HG03060 (cell line): Measurements from ENCODE around the gene BCL11A.

ENCODE experiments used
- ATAC-seq: cut with Tn5 transposase; IDR thresholded peaks from one replicate; pipeline ENCODE4 v1.9.1; 2021; ENCODE audit warnings: low read depth, moderate number of reproducible peaks; ENCODE audit not compliant: unreplicated experiment

BCL11A gene

DNA sequence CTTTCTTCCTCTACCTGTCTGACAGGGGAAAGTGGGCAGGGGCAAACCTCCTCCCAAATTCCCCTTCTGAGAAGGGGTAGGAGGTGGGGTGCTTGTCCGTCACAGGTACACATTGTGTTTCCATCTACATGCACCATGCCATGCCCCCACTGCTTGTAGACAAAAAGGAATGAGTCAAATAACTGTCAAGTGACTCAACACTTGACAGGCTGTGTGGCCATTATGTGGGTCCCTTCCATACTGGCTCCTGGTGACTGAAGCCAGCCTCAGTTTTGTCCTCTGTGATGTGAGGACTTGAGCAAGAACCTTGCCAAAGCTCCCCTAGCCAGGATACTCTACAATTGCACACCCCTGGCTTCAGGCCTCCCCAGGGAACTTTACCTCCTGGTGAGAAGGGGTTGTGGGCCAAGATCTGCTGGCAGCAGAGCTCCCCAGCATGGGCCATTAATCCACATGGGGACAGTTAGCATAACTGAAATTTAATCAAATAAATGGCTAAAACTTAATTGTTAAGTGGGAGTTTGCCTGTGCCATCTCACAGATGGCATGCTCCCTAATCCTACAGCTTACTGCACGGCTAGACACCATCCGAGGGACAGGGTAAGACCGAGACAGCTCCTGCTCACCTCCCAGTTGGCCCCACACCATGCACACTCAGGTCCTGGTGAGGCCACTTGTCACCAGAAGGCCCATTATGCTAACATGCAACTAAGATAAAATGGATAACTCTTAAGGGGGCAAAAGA, 140.2 kb downstream of the BCL11A start:
- ATAC-seq: no peak

DNA sequence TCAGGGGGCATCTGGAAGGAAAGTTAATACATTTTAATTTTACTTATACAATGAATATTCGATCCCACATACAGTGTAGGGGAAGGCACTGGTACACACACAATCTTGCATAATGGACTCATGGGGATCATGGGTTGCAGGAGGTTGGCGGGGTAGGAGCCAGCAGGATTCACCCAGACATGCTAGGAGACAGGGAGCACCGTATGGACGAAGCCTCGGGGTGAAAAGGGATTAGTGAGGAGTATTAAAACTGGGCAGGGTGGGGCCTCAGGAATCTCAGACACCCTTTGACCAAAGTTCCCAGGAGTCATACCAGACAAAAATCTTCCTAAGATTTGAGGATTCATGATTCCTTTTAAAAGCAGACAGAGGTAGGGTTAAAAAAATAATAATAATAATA, 140.8 kb downstream of the BCL11A start:
- no peak for ATAC-seq

DNA sequence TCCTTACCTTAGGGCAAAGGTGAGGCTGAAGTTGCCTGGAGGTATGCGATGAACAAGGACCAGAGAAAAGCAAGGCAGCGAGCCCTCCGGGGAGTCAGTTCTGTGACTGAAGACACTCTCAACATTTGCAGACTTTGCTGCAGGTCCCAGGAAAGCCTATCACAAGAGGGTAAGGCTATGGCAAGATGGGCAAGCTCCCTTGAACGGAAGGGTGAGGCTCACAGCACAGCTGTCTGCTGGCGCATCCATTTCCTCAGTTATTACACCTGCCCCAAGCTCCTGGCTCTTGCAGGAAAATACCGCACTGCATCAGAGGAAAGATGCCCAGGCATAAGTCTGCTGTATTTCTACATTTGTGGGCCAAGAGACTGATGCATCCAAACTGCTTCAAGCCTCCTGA, 141.4 kb downstream of the BCL11A start:
- no peak for ATAC-seq

DNA sequence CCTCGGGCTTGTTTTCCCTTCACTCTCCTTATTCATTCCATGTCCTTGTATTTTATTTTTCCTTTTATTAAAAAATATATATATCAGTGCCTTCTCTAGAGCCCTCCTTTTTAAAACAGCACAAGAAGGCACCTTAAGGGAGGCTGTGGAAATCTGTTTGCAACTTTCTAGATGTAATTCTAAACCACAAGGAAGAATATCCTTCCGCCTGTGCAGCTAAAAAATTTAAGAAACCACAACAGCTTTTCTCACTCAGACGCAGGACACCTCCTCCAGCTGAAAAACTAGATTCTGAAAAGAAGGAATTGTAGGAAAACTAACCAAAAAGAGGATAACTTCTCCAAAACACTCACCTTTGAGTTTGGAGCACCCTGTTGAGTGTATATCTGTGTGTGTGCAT, 142.2 kb downstream of the BCL11A start:
- ATAC-seq: no peak

DNA sequence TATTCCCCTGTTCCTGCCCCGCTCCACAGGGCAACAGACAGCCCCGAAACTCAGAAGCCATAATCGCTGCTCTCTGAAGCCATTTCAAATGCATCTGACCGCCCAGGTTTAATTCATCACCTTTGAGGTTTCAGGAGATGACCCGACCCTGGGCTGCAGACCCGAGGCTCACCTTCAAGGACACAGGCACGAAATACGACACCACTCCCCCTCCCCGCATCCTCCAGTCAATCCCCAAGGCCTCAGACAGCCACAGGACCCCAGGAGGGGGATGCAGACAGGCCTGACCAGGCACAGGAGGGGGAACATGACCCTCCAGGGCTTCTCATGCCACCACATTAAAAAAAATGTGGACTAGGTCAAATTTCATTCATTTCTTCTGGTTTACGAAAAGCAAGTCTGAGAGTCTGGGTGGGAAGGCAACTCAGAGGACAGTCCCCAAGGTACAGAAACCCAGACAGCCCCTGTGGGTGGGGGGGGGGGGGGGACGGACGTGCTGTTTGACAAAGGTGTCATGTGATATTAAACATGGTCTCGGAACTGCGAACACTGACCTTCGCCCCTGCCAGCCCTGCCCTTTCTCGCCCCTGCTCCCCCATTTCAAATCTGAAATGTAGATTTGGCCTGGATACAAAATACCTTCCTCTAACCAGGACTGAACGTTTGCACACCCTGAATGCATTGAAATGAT, 142.9 kb downstream of the BCL11A start:
- no peak for ATAC-seq

DNA sequence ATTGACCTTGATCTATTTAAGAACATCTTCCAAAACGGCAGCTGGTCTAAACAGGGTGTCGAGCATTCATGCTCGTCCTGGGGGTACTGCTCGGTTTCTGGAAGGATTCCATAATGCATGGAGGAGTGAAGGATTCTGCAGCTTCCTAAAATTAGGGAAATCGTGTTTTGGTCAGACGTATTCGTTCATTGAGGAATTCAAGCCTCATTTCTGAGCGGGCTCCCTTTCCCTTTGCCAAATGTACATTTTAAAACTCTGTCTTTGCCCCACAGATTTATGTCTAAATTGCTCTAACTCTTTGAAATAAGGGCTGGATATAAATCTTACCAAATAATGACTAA, 144.0 kb downstream of the BCL11A start:
- ATAC-seq: no peak

DNA sequence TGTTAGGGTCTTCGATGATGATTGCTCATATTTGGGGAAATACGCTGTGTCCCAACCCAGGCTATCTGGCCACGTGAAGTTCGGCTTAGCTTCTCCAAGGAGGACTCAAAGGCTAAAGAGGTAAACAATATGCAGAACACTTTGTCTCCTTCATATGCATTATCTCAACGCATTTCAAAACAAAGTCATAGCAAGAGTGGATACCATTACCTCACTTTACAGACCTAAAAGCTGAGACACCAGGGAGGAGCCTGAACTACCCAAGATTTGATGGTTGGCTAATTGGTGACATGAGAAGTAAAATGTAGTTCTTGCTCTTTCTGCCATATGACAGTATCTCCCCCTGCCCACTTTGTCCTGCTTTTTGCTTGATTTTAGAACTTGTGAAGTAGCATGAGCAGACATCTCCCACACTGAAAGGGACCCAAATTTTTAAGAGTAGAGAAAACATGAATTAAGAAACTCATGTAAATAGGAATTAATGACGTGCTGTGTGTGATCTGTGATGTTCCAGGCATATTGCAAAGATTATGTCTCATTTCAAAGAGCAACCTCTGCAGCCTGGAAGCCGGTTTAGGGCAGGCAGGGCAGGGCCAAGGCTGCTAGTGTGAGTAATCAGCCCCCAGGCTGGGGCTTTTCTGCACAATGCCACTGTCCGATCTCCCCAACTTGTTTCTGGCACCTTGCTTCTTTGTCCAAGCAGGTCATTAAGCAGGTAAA, 144.5 kb downstream of the BCL11A start:
- ATAC-seq: no peak

DNA sequence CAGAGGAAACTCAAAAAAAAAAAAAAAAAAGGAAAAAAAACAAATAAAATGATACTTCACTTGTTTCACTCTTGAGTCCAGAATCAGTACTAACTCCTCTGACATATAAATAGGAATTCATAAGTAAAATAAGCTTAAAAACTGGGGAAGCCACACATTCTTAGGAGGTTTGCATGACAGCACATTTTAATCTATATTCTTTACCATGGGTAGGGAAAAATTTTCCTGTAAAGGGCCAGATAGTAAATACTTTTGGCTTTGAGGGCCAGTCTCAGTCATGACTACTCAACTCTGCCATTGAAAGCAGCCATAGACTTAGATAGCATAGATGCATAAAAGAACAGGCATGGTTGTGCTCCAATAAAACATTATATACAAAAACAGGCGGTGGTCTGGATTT, 145.2 kb downstream of the BCL11A start:
- ATAC-seq: no peak

DNA sequence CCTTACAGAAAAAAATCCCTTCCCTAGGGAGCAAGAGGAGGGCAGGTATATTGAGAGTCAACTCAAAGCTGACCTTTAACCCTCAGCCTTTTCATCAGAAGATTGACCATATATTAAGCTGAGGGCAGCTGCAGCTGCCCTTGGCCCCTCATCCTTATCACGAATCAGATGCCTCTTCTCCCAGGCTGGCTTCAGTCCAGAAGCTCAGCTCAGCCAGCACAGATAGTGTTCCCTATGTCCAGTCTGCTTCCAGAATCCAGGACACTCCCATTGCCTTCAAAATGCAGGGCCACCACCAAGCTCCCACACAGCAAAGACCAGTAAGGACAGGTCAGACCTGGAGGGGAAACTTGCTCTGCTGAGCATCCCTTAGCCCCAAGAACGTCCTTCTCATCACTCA, 146.1 kb downstream of the BCL11A start:
- no peak for ATAC-seq

DNA sequence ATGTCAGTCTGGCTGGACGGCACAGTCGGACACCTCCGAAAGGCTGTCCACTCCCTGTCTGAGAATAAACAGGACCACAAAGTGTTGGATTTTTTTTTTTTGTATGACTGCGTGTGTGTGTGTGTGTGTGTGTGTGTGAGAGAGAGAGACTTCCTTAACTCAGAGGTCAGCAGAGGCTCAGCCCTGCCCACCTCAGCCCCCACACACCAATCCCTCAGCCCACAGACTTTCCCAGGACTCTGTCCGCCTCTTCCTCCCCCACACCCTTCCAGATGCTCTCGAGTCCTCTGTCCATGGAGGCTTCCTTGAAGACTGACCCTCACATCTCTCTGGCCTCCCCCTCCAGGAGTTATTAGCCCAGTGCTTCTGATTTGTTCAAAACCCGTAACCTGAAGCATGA, 147.3 kb downstream of the BCL11A start:
- no peak for ATAC-seq

DNA sequence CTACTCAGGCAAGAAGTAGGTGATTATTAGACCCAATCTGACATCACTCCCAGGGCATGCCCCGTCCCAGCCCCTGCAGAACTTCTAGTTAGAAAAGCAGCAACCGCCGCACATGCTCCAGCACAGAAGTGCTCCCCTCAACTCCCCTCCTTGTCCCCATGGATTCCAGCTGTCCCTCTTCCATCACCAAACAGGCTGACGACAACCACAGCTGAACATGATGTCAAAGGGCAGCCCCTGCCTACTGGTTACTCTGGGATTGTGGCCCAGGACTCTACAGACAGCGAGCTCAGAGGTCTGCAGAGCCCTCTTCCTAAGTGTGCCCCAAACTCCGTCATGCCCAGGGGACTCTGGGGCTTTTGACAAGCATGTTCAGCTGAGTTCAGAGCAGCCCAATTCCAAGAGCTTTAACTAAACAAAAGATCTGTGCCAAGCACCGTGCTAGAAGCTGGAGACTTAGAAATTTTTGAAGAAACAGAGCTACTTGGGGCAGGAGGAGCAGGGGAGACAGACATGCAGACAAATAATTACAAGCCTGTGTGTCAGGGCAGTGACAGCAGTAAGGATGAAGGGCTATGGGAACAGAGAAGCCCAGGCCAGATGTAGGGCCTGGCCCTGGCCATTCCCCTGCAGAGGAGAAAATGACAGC, 148.1 kb downstream of the BCL11A start:
- no peak for ATAC-seq
